ENCODE results near the gene ATXN3.

Gene ATXN3

DNA sequence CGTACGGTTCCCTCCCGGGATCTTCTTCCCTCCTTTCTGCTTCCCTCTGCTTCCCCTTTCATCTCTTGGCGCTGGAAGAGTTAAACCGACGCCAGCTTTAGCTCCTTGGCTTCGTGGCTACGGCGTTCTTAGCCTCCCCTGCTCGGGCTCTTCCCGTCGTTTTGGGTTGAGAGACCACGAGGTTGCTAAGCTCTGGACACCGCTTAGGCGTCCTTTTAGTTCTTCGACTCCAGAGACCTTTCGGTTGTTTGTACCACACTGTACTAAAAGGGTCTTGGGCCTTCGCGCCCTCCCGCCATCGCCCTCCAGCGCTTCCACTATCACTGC lies 15.9 kb upstream of the ATXN3 start:
- TF ChIP-seq RAD21 (IDR thresholded peaks at IDR 0.05; ENCODE audit: low read depth) (no peak), ZBTB7A (IDR thresholded peaks at IDR 0.05; ENCODE audit: low read depth) (no peak), CEBPB (IDR thresholded peaks at IDR 0.05) (no peak), EGR1 (IDR thresholded peaks at IDR 0.05) (no peak), NFIC (IDR thresholded peaks at IDR 0.05) (no peak), YY1 (IDR thresholded peaks at IDR 0.05; ENCODE audit: low read depth) (no peak), FOXM1 (IDR thresholded peaks at IDR 0.05; ENCODE audit: borderline replicate concordance, low read depth) (no peak), TAF1 (IDR thresholded peaks at IDR 0.05; ENCODE audit: low read depth) (no peak), TEAD4 (IDR thresholded peaks at IDR 0.05) (no peak), EP300 (IDR thresholded peaks at IDR 0.05; ENCODE audit: borderline replicate concordance) (no peak)
- TF ChIP-seq, protein P1, sequence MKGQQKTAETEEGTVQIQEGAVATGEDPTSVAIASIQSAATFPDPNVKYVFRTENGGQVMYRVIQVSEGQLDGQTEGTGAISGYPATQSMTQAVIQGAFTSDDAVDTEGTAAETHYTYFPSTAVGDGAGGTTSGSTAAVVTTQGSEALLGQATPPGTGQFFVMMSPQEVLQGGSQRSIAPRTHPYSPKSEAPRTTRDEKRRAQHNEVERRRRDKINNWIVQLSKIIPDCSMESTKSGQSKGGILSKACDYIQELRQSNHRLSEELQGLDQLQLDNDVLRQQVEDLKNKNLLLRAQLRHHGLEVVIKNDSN (IDR thresholded peaks at IDR 0.05), result no peak
- TF ChIP-seq, protein P2, sequence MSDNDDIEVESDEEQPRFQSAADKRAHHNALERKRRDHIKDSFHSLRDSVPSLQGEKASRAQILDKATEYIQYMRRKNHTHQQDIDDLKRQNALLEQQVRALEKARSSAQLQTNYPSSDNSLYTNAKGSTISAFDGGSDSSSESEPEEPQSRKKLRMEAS (IDR thresholded peaks at IDR 0.05), result no peak
- TF ChIP-seq, protein P3, sequence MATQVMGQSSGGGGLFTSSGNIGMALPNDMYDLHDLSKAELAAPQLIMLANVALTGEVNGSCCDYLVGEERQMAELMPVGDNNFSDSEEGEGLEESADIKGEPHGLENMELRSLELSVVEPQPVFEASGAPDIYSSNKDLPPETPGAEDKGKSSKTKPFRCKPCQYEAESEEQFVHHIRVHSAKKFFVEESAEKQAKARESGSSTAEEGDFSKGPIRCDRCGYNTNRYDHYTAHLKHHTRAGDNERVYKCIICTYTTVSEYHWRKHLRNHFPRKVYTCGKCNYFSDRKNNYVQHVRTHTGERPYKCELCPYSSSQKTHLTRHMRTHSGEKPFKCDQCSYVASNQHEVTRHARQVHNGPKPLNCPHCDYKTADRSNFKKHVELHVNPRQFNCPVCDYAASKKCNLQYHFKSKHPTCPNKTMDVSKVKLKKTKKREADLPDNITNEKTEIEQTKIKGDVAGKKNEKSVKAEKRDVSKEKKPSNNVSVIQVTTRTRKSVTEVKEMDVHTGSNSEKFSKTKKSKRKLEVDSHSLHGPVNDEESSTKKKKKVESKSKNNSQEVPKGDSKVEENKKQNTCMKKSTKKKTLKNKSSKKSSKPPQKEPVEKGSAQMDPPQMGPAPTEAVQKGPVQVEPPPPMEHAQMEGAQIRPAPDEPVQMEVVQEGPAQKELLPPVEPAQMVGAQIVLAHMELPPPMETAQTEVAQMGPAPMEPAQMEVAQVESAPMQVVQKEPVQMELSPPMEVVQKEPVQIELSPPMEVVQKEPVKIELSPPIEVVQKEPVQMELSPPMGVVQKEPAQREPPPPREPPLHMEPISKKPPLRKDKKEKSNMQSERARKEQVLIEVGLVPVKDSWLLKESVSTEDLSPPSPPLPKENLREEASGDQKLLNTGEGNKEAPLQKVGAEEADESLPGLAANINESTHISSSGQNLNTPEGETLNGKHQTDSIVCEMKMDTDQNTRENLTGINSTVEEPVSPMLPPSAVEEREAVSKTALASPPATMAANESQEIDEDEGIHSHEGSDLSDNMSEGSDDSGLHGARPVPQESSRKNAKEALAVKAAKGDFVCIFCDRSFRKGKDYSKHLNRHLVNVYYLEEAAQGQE (IDR thresholded peaks at IDR 0.05; ENCODE audit: low read depth), result no peak

DNA sequence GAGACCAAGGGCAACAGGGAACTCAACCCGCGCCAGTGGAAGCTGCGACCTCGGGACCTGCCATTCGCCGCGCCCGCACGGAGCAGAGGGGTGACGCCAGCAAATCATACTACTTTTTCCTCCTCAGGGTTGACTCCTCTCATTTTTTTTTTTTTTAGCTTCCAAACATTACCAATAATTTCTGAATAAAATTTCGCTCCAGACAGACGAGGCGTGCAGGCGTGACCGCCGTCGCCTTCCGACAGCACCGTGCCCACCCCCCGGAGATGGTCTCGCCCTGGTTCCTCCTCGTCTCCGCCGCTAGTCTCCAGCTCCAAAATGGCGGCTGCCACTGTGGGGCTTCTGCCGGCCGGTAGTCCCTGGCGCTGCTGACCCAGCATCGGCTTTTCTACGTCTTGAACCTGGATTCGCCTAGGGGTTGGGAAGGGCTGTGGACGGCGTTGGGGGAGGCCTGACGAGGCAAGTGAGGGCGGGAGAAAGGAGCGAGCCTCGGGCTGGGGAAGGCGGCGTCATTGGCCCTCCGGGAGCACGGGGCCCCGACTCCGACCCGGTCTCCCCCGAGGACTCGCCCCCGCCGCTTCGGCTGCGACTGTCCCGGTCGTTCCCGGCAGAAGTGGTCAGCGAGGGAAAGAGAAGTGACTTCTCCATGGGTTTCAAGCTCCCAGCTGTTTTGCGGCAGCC lies 15.4 kb upstream of the ATXN3 start, which contains the start of the genes CPSF2 and NDUFB1:
Gene CPSF2 (plus strand): TSS at position 300 of the 681 bp plus-strand sequence. CDS start 9,016 bp downstream, outside the sequence.
Gene NDUFB1 (minus strand): TSS at position 37 of the 681 bp plus-strand sequence. CDS start 4,069 bp downstream, outside the sequence.
- peak; percentile 97 for TF ChIP-seq YY1 (IDR thresholded peaks at IDR 0.05; ENCODE audit: low read depth)
- TF ChIP-seq TCF12 (IDR thresholded peaks at IDR 0.05; ENCODE audit: low read depth), result 0 out of 2 replicates have a peak, but pooled peaks have one; percentile 15
- TF ChIP-seq NFIC (IDR thresholded peaks at IDR 0.05), result no peak; the same call in 1 of the 2 replicates
- peak; percentile 100 for TF ChIP-seq TAF1 (IDR thresholded peaks at IDR 0.05; ENCODE audit: low read depth)
- no peak for TF ChIP-seq RAD21 (IDR thresholded peaks at IDR 0.05; ENCODE audit: low read depth)
- TF ChIP-seq, protein P2 (IDR thresholded peaks at IDR 0.05), result peak; percentile 40
- TF ChIP-seq FOXM1 (IDR thresholded peaks at IDR 0.05; ENCODE audit: borderline replicate concordance, low read depth), result no peak
- peak; percentile 51; the same call in 1 of the 2 replicates for TF ChIP-seq EP300 (IDR thresholded peaks at IDR 0.05; ENCODE audit: borderline replicate concordance)

DNA sequence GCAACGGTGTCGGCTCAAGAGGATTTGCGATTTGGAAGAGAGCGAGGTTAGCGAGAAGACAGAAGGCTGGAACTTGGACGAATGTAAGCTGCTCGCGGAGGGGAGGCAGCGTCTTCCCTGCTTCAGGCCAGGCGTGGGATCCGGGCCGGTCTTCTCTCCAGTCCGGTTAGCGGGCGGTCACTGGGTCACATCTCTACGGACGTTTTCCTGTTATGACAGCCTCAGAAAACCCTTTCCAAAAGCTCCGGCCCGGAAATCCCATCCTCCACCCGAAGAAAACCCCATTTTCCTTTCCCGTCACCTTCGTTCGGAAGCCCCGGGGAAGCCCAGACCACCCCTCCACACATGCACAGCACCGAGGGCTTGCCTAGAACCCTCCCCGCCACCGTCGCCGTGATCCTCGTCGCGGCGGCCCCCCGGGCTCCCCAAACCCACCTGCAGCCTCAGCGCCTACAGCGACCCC lies 14.9 kb upstream of the ATXN3 start:
- TF ChIP-seq EGR1 (IDR thresholded peaks at IDR 0.05) (no peak), ZBTB7A (IDR thresholded peaks at IDR 0.05; ENCODE audit: low read depth) (0 out of 2 replicates have a peak, but pooled peaks have one; percentile 65)

DNA sequence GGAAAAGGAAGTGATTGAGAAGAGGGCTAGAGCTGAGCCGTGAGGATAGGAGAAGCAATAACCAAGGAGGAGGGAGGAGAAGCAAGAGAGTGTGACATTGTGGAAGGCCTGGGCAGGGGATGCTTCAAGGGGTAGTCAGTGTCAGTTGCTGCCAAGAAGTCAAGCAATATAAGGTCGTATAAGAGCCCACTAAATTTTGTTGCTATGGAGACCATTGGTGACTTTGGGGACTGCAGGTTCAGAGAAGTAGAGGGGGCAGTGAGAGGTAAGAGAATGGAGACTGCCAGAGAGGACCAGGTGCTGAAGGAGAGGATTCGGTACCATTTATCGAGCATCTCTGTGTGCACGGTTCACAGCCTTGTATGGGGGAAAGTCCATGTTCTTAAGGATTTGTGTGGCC lies 3.1 kb upstream of the ATXN3 start:
- TF ChIP-seq, protein P2 (IDR thresholded peaks at IDR 0.05), result no peak
- TF ChIP-seq, protein P1 (IDR thresholded peaks at IDR 0.05), result no peak
- no peak for TF ChIP-seq RAD21 (IDR thresholded peaks at IDR 0.05; ENCODE audit: low read depth)

DNA sequence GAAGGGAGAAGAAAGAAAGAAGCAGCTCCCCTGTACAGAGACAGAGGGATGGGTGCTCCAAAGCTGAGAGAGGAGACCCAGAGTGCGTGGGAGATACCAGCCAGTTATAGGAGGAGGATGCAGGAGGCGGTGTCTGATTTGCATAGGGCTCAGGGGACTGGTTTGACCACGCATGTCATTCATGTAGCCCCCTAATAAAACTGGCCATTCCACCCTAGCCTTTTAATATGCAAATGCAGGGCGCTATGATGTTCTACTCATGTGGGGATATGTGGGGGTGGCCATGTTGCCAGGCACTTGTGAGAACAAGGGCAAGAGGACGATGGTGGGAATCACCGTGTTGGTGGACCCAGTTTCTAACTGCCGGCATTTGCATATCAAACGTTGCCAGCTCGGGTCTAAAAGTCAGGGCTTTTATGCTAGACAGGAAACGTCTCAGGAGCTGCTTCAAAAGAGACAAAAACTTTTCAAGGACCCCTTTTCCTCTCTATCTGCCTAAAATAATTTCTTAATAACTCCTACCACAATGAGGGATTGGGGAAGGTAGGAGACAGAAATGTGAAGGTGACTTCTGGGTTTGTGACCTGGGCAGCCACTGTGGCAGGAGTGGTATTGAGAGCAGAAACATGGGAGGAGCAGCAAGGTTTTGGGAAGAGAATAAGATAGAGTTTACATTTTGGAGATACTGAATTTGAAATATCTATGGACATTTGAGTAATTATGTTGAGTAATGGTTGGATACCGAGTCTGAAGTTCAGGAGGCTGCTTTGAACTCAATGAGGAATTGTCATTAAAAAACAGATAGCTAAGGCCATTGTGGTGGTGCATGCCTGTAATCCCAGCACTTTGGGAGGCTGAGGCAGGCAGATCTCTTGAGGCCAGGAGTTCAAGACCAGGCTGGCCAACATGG lies 2.2 kb upstream of the ATXN3 start:
- TF ChIP-seq YY1 (IDR thresholded peaks at IDR 0.05; ENCODE audit: low read depth) (0 out of 2 replicates have a peak, but pooled peaks have one; percentile 37), EGR1 (IDR thresholded peaks at IDR 0.05) (0 out of 2 replicates have a peak, but pooled peaks have one; percentile 19), TAF1 (IDR thresholded peaks at IDR 0.05; ENCODE audit: low read depth) (no peak)
- TF ChIP-seq, protein P3 (IDR thresholded peaks at IDR 0.05; ENCODE audit: low read depth), result no peak

DNA sequence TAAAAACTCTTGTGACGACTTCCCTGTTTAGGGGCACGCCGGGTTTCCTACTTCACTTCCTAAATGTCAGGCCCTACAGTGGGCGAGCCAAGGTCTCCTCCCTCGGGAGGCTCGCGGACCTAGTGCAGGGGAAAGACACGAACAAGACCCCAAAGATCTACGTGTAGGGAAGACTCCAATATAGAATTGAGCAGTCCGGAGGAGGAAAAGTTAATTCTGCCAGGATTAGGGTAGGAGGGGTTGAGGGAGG lies 564 bp downstream of the ATXN3 start:
- no peak for TF ChIP-seq TEAD4 (IDR thresholded peaks at IDR 0.05)
- 0 out of 2 replicates have a peak, but pooled peaks have one; percentile 24 for TF ChIP-seq CREB1 (IDR thresholded peaks at IDR 0.05; ENCODE audit: low read depth)
